ENCODE results near the gene VPS13D. TPM values are rescaled to one million over a fixed set of nuclear protein-coding genes. Genes with fewer than 3 reads are reported as not detected.

VPS13D gene
- total RNA-seq, 1 experiment from 2014 or later, result 33.1 TPM

GRCh38 chr1:12442217-12442616, 212.4 kb downstream of the VPS13D start:
- no peaks in the 10 kb centered on the region for H3K36me3 ChIP-seq (ENCODE audit: control insufficient read depth, insufficient read depth, low read length)
- H3K4me1 ChIP-seq (ENCODE audit: control insufficient read depth, insufficient read depth, low read length), result peaks cover 1% of the 10 kb centered on the region; the same call in 1 of the 2 replicates
- intact Hi-C loops (cut with micrococcal nuclease; ENCODE audit: unreplicated experiment) (no loop called here), in situ Hi-C loops (cut with HindIII; ENCODE audit: low pct_unique_long_range_greater_than_20kb, low sequenced_read_pairs) (no loop called here)
- no peak for ATAC-seq
- BruUV-seq (replicated peaks), result no TSS peak
- no peak overlapping the region for H3K27ac ChIP-seq (ENCODE audit: low read length)
- H3K9me3 ChIP-seq (ENCODE audit: control insufficient read depth, insufficient read depth, low read depth, low read length), result no peaks in the 10 kb centered on the region
- TF ChIP-seq POLR2AphosphoS5 (IDR thresholded peaks at IDR 0.05; ENCODE audit: low read depth, low read length), result no peak
- no peak for TF ChIP-seq TCF7L2 (IDR thresholded peaks at IDR 0.05; ENCODE audit: low read depth, low read length)
- no peak for TF ChIP-seq CTCF (IDR thresholded peaks at IDR 0.05)
- TF ChIP-seq REST (IDR thresholded peaks at IDR 0.05; ENCODE audit: insufficient read depth in 1 of 2, low read depth in 2 of 2, low read length in 1 of 2), result no peak
- TF ChIP-seq SIN3A (IDR thresholded peaks at IDR 0.05; ENCODE audit: borderline replicate concordance, insufficient read depth, low read depth, low read length), result no peak
- H3K4me3 ChIP-seq (ENCODE audit: low read depth in 2 of 2, low read length in 2 of 2), result no peak overlapping the region
- DNase-seq (ENCODE audit: low read depth, low spot score), result no peak
- H3K27me3 ChIP-seq (ENCODE audit: control insufficient read depth, insufficient read depth, low read length), result no peaks in the 10 kb centered on the region
- ChIA-PET POLR2A (no interaction called here), CTCF (no interaction called here)

- TF ChIP-seq POLR2AphosphoS5 (IDR thresholded peaks at IDR 0.05; ENCODE audit: low read depth, low read length) (no peak), CTCF (IDR thresholded peaks at IDR 0.05) (no peak), TCF7L2 (IDR thresholded peaks at IDR 0.05; ENCODE audit: low read depth, low read length) (no peak), REST (IDR thresholded peaks at IDR 0.05; ENCODE audit: insufficient read depth in 1 of 2, low read depth in 2 of 2, low read length in 1 of 2) (no peak), SIN3A (IDR thresholded peaks at IDR 0.05; ENCODE audit: borderline replicate concordance, insufficient read depth, low read depth, low read length) (no peak)
- H3K27ac ChIP-seq (ENCODE audit: low read length), result no peak overlapping the region
- H3K4me1 ChIP-seq (ENCODE audit: control insufficient read depth, insufficient read depth, low read length), result no peaks in the 10 kb centered on the region
- POLR2A ChIA-PET, result no interaction called here
- H3K27me3 ChIP-seq (ENCODE audit: control insufficient read depth, insufficient read depth, low read length), result no peaks in the 10 kb centered on the region
- H3K36me3 ChIP-seq (ENCODE audit: control insufficient read depth, insufficient read depth, low read length), result no peaks in the 10 kb centered on the region
- no peaks in the 10 kb centered on the region for H3K9me3 ChIP-seq (ENCODE audit: control insufficient read depth, insufficient read depth, low read depth, low read length)
- ATAC-seq, result no peak
- CTCF ChIA-PET, result no interaction called here
- intact Hi-C loops (cut with micrococcal nuclease; ENCODE audit: unreplicated experiment) (no loop called here), in situ Hi-C loops (cut with HindIII; ENCODE audit: low pct_unique_long_range_greater_than_20kb, low sequenced_read_pairs) (no loop called here)
- no peak for DNase-seq (ENCODE audit: low read depth, low spot score)
- BruUV-seq (replicated peaks), result no TSS peak
- no peak overlapping the region for H3K4me3 ChIP-seq (ENCODE audit: low read depth in 2 of 2, low read length in 2 of 2)
Observed at GRCh38 chr1:12443151-12443550, 213.3 kb downstream of the VPS13D start.

All from Panc1 (cell line).